Peyer's patch (tissue), 4 donors: Measurements from ENCODE around the gene ABCA13. TPM values are rescaled to one million over a fixed set of nuclear protein-coding genes. Genes with fewer than 3 reads are reported as not detected.

Source experiments
- DNase-seq, 3 donors: peaks; one replicate each; pipeline ENCODE4 v3.0.0-alpha.2; 2017 to 2019
- H3K27ac ChIP-seq, 4 donors: fragments of 200-600 bp; sonication (generic); one replicate each; pipeline ENCODE4 v1.5.1; 2016 to 2019
- H3K27me3 ChIP-seq, 2 donors: fragments of 200-600 bp; sonication (generic); one replicate each; pipeline ENCODE4 v1.5.1; 2019
- H3K36me3 ChIP-seq, 3 donors: fragments of 200-600 bp; sonication (generic); one replicate each; pipeline ENCODE4 v1.5.1; 2016 to 2019
- H3K4me1 ChIP-seq, 4 donors: fragments of 200-600 bp; sonication (generic); one replicate each; pipeline ENCODE4 v1.5.1; 2016 to 2019
- H3K4me3 ChIP-seq, 4 donors: fragments of 200-600 bp; sonication (generic); 1 replicate in 3 of 4; 2 replicates in 1 of 4; pipeline ENCODE4 v1.5.1; 2016 to 2019; ENCODE audit warnings: mild to moderate bottlenecking in 1 of 4
- H3K9me3 ChIP-seq, 4 donors: fragments of 200-600 bp; sonication (generic); one replicate each; pipeline ENCODE4 v1.5.1; 2016 to 2019; ENCODE audit warnings: mild to moderate bottlenecking in 1 of 4
- CTCF ChIP-seq, 6 experiments: fragments of 450-650 bp in 4 of 6; fragments of 200-600 bp in 2 of 6; sonication (generic) in 1 of 6; IDR thresholded peaks; one replicate each; pipeline ENCODE4 v1.5.1; 2017 to 2019; ENCODE audit warnings: antibody characterized with exemption in 6 of 6, mild to moderate bottlenecking in 3 of 6, moderate library complexity in 1 of 6
- POLR2A ChIP-seq, 2 donors: fragments of 450-650 bp; IDR thresholded peaks; one replicate each; pipeline ENCODE4 v1.5.1; 2017; ENCODE audit warnings: antibody characterized with exemption in 2 of 2, mild to moderate bottlenecking in 2 of 2, moderate library complexity in 2 of 2
- total RNA-seq, 4 donors: library from RNA; depleted of rRNA; stranded (reverse); fragments of >200 nt; gene quantifications; one replicate each; pipeline ENCODE4 v1.1.0, GENCODE V29; 2016

Gene ABCA13
- total RNA-seq, 4 donors from 2014 or later: 0.53 to 2.7 (median 1.7) TPM

GRCh38 chr7:48237354-48237753, 66.1 kb downstream of the ABCA13 start:
- no peaks in the 10 kb centered on the region for H3K36me3 ChIP-seq
- no peak overlapping the region for H3K4me3 ChIP-seq
- H3K27me3 ChIP-seq: no peaks in the 10 kb centered on the region
- no peaks in the 10 kb centered on the region for H3K9me3 ChIP-seq
- H3K27ac ChIP-seq: no peak overlapping the region
- TF ChIP-seq CTCF (IDR thresholded peaks at IDR 0.05) (no peak), POLR2A (IDR thresholded peaks at IDR 0.05) (no peak)
- no peak for DNase-seq
- H3K4me1 ChIP-seq: no peaks in the 10 kb centered on the region

- H3K9me3 ChIP-seq: no peaks in the 10 kb centered on the region
- H3K36me3 ChIP-seq: no peaks in the 10 kb centered on the region
- H3K4me1 ChIP-seq: no peaks in the 10 kb centered on the region
- no peak overlapping the region for H3K27ac ChIP-seq
- H3K4me3 ChIP-seq: no peak overlapping the region
- no peak for TF ChIP-seq CTCF (IDR thresholded peaks at IDR 0.05)
- no peak for TF ChIP-seq POLR2A (IDR thresholded peaks at IDR 0.05)
- DNase-seq: no peak
- no peaks in the 10 kb centered on the region for H3K27me3 ChIP-seq
Observed at GRCh38 chr7:48242846-48243245, 71.6 kb downstream of the ABCA13 start.

GRCh38 chr7:48244864-48245271, 73.6 kb downstream of the ABCA13 start:
- Histone ChIP-seq H3K4me1 (no peaks in the 10 kb centered on the region), H3K36me3 (no peaks in the 10 kb centered on the region), H3K9me3 (no peaks in the 10 kb centered on the region), H3K27me3 (no peaks in the 10 kb centered on the region), H3K4me3 (no peak overlapping the region), H3K27ac (no peak overlapping the region)
- DNase-seq: no peak
- no peak for TF ChIP-seq CTCF (IDR thresholded peaks at IDR 0.05)
- no peak for TF ChIP-seq POLR2A (IDR thresholded peaks at IDR 0.05)

GRCh38 chr7:48245751-48246472, 74.7 kb downstream of the ABCA13 start:
- H3K4me1 ChIP-seq: no peaks in the 10 kb centered on the region
- TF ChIP-seq POLR2A (IDR thresholded peaks at IDR 0.05) (no peak), CTCF (IDR thresholded peaks at IDR 0.05) (no peak)
- H3K4me3 ChIP-seq: no peak overlapping the region
- no peak for DNase-seq
- H3K27ac ChIP-seq: no peak overlapping the region
- no peaks in the 10 kb centered on the region for H3K9me3 ChIP-seq
- no peaks in the 10 kb centered on the region for H3K36me3 ChIP-seq
- H3K27me3 ChIP-seq: no peaks in the 10 kb centered on the region

GRCh38 chr7:48249166-48249565, 77.9 kb downstream of the ABCA13 start:
- DNase-seq: no peak
- no peak for TF ChIP-seq CTCF (IDR thresholded peaks at IDR 0.05)
- TF ChIP-seq POLR2A (IDR thresholded peaks at IDR 0.05): no peak
- H3K27me3 ChIP-seq: no peaks in the 10 kb centered on the region
- no peak overlapping the region for H3K4me3 ChIP-seq
- no peaks in the 10 kb centered on the region for H3K4me1 ChIP-seq
- no peak overlapping the region for H3K27ac ChIP-seq
- no peaks in the 10 kb centered on the region for H3K36me3 ChIP-seq
- no peaks in the 10 kb centered on the region for H3K9me3 ChIP-seq
